Right ventricle myocardium inferior (tissue), 1 donor: Measurements from ENCODE around the gene KRT72. TPM values are rescaled to one million over a fixed set of nuclear protein-coding genes. Genes with fewer than 3 reads are reported as not detected.
A peak's percentile ranks its signal among the peaks of the same experiment; 100 is the strongest.

Source experiments
- ATAC-seq: fragments of 200-7000 bp; cut with Tn5 transposase; one replicate; pipeline ENCODE4 v1.9.1; 2020; ENCODE audit warnings: mild to moderate bottlenecking, moderate library complexity
- DNase-seq: peaks from one replicate; pipeline ENCODE4 v3.0.0; 2021; ENCODE audit errors: missing footprints
- intact Hi-C: fragments of 100-400 bp; cut with DNase I; formaldehyde crosslinking; loops from one replicate; pipeline ENCODE4 v1.11.0; 2022
- total RNA-seq: library from RNA; stranded (reverse); fragmentation: NEBNext Ultra II Directional; extraction: Animal tissue kit (Norgen Biotek cat#: 25700); gene quantifications from one replicate; pipeline ENCODE4 v1.2.1, GENCODE V29; 2021
- donor health status: DM: no; HTN: yes; CAD: no; lungs with severe emphysema.

KRT72 gene
- total RNA-seq, 1 donor from 2014 or later = not detected

DNA sequence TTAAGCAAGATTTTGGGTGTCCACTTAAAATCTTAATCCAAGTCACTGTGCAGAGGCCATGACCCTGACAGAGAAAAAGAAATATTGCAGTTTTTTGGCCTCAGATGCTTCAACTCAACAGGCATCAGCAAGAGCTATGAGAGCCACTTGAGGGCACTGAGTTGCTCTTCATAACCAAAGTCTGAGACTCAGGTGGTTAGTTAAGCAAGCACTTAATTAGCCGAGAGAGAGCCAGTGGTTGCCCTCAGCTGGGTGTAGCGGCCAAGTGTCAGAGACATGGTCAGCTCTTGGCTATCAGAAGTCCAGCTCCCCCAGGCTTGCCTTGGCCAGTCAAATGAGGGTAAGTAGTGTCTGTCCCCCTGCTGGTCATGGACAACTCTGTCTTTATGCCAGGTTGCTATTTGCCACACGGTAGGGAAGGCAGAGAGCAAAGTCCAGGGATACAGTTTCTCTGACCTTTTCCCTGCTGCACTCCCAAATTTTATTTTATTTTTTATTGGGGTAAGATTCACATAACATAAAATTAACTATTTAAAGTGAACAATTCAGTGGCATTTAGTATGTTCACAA lies 39.3 kb downstream of the KRT72 start:
- ATAC-seq (no peak), DNase-seq (no peak)
- intact Hi-C loops = loop anchor here (10.0 kb wide), 1 partner anchor 177 kb away; the partner anchor contains the start of gene KRT84

DNA sequence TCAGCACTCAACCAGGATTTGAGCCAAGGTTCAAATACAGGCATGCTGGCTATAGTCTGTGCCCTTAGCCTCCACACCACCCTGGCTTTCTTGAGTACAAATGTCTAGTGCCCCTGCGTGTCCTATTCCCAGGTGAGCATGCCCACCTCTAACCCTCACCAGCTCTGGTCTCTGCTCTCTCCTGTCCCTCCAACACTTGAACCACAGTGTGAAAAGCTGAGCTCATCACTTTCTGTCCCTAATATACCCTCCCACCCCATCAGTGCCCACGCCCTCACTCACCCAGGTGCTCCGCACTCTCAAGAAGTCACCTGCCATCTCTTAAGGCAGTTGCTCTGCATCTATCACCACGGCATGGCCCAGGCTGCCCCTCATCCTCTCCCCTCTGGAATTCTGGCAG lies 41.3 kb downstream of the KRT72 start:
- DNase-seq (no peak), ATAC-seq (no peak)
- intact Hi-C loops = loop anchor here (10.0 kb wide), 1 partner anchor 175 kb away; the partner anchor contains the start of gene KRT84

DNA sequence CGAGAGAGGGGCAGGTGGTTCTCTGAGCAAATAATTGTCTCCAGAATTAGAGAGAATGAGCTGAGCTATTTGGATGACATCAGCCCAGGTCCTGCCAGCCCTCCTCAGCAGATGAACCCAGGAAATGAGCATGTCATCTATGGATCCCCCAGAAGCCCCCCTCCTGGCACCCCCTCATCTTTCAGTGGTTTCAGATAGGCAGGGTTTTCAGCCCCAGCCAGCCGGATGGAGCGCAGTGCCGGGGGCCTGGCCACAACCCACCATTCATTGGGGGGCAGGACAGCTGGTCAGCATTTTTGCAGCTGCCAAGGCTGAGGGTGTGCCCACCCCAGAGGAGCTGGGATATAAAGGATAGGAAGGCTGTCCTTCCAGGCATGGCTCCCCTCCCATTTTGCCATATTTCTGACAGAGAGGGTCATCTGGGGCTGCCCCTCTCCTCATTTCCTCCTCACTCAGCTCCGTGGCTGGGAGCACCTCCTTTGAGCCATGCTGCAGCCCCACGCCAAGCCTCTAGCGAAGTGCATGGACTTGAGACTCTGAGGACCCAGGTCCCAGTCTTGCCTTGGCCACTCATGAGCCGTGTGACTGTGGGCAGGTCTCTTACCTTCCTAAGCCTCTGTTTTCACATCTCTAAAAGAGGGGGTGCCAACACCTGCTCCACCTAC lies 42.4 kb downstream of the KRT72 start:
- intact Hi-C loops = no loop called here
- DNase-seq (no peak), ATAC-seq (no peak)

DNA sequence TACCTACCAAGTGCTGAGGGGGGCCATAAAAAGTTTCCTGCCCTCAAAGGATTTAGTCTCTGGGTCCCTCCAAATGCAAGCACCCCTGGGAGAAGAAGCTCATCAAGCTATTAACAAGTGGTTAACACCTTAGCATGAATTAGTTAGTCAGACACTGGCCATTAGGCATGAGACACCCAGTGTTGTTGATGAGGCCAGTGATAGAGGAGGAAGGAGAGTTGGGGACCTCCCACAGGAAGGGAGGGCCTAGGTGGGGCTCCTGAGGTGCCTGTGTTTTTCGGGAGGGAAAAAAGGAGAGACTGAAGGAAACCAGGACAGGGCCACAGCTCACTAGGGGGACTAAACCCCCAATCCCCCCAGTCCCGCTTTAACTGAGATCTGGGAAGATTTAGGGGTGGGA lies 43.8 kb downstream of the KRT72 start:
- ATAC-seq (no peak), DNase-seq (no peak)
- intact Hi-C loops = no loop called here

DNA sequence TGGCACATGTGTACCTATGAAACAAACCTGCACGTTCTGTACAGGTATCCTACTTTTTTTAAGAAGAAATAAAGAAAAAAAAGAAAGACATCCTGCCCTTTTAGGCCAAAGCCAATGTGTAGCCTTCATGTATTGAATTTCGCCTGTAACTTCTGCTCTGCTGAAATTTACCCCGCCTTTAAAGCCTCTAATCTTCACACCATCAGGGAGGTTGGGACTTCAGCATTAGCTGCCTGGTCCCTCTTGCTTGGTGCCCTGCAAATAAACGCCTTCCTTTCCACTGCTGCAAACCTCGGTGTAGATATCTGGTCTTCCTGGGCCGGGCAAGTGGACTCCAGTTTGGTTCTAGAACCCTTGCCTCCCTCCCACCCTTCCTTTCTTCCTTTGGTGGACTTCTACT lies 45.7 kb downstream of the KRT72 start:
- ATAC-seq (no peak), DNase-seq (no peak)
- intact Hi-C loops = no loop called here

DNA sequence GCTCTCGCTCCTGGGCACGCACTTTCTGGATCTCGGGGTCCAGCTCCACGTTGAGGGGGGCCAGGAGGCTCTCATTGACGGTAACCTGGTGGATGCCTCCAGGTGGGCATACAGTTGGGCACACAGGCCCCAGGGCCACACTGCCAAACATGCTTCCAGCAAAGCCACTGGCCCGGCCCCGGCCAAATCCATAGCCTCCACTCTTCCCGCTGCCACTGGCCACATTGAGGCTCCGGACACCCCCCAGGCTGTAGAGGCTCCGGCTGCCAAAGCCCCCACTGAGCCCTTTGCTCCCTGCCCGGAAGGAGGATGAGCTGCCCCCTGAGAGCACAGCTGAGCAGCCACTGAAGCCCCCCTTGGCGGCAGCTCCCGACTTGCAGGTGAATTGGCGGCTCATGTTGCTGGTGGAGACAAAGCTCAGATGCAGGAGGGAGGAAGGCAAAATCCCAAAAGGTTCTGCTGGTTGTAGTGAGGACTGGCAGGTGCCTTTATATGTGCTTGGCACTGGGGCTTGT lies 48.5 kb downstream of the KRT72 start, which contains the start of gene KRT71:
Gene KRT71 (minus strand): TSS at position 465 of the 515 bp plus-strand sequence. CDS start 68 bp downstream, at position 397.
- ATAC-seq = no peak
- intact Hi-C loops = no loop called here
- no peak for DNase-seq

DNA sequence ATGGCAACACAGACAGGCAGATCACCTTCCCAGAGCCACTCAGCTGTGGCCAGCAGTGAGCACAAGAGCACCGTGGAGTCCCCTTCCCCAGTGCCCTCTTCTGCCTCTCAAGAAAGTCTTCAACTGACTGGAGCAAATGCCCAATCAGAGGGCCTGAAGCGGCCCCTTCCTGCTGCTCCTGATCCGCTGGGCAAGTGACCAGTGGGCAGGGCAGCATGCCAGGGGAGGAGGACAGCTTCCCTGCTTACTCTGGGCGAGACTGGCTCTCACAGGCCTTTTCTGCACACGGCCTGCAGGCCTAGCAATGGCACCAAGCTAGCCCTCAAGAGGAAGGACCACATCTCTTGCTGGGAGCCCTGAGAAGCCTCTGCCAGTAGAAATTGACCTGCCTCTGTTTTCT lies 49.2 kb downstream of the KRT72 start:
- intact Hi-C loops = no loop called here
- no peak for DNase-seq
- no peak for ATAC-seq

DNA sequence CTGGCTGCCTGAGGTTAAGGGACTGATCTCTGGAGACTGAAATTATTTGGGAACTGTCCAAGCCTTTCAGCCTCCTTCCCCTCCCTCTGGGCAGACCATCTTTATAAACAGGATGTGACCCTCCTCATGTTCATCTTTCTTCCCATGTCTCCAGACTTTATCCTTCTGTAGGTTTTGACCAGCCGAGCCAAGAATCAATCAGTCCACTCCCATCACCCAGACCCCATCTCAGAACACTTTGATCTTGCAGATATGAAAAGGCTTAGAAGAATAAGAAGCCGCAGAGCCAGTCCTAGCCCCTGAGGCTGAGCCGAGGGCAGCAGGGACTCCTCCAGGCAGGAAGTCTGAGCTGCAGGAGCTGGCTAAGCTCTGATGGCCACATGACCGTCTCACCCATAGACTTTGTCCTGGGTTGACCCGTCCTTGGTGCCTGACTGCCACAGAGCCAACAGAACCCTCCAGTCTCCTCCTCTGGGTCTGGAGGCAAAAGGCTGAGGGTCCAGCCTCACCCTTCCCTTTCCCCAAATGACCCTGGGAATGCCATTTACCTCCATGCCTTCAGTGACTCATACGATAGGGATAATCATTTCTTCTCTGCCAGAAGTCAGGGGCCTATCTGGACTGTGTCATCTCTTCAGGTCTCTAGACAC lies 49.9 kb downstream of the KRT72 start:
- intact Hi-C loops = no loop called here
- peak; percentile 77 for ATAC-seq
- no peak for DNase-seq

DNA sequence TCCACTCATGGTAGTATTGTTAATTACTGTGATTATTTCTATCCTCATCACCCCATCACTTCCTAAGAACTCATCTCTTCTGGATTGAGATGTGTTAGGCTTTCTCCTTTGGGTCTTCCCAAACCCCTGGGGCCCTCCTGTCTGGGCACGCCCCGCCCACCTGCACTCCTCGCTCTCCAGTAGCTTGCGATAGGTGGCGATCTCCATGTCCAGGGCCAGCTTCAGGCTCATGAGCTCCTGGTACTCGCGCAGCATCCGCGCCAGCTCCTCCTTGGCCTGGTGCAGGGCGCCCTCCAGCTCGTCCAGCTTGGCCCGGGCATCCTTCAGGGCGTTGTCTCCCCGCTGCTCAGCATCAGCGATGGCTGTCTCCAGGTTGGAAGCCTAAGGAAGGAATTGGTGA lies 55.1 kb downstream of the KRT72 start:
- no peak for DNase-seq
- intact Hi-C loops = no loop called here
- ATAC-seq = no peak

DNA sequence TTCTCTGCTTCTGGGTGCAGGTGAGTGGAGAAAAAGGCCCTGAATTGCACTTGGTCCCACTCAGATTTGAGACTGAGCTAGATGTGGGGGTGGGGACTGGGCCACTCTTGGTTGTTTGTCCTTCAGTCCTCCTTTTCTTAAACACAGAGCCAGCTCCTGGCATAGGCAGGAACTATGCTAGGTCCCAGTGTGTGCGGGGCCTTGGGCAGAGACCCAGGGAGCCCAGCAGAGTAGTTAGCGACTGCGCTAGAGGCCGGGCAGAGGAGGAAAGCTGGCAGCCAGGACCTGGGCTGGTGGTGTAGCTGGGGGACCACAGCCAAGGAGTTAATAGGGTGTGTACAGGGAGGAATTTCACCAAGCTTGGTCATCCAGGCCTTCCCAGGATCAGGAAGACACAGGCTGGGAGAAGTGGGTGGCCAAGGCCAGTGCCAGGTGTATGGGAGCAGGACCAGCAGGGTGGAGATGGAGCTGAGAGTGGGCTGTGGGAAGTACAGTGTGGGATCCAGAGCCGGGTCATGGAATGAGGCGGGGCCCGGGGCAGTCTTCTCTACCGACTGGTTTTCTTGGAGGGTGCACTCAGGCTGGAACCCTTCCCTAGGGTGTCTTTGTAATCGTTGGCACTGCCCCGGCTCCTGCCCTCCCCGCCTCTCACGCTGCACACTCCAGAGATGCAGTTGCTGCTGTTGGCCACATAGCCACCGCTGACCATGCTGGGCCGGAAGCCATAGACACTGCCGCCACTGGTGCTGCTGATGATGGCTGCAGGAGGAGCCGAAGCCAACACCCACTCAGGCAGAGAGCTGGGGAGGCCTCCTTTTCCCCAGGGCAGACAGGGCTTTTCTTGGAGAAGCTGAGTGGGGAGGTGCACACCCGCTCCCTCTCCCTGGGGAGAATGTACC lies 57.0 kb downstream of the KRT72 start:
- DNase-seq (no peak), ATAC-seq (peak; percentile 61)
- intact Hi-C loops = no loop called here

DNA sequence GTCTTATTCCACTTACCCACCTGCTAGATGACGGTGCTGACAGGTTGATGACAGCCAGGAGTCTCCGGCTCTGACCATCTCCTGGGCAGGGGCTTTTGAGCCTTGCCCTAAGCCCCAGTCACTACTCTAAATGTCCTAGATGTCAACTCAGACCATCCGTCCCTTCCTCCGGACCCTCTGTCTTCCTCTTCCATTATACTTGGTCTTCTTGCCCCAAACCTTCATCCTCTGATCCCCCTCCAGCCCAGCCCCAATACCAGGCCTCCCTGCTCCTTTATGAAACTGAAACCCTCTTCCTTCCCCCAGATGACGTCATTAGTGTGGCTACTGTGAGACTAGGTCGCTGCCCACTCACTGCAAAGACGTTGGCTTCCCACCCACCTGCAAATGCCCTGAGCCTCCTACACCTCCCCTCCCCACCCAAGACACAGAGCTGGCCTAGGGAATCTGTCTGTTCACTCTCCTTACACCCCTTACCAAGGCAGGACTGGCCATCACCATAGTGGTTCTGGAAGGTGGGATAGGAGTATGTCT lies 58.4 kb downstream of the KRT72 start:
- DNase-seq (no peak), ATAC-seq (no peak)
- intact Hi-C loops = no loop called here

DNA sequence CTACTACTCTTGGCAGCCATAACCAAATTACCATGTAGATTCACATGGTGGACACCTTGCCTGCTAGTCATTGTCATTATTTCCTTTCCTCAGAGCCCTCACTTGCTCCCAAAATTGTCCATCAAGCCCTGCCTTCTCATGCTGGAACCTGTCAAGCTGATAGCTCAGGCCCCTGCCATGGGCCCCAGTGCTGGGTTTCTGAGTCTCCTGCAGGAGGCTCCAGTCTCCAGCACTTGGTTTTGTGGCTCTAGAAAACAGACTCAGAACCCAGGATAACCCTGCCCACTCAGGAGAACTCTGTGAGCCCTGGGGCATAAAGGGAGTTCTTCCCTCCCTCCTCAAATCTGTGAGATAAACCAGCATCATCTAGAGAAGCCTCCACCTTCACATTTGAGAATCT lies 59.1 kb downstream of the KRT72 start:
- DNase-seq = no peak
- intact Hi-C loops = no loop called here
- no peak for ATAC-seq

DNA sequence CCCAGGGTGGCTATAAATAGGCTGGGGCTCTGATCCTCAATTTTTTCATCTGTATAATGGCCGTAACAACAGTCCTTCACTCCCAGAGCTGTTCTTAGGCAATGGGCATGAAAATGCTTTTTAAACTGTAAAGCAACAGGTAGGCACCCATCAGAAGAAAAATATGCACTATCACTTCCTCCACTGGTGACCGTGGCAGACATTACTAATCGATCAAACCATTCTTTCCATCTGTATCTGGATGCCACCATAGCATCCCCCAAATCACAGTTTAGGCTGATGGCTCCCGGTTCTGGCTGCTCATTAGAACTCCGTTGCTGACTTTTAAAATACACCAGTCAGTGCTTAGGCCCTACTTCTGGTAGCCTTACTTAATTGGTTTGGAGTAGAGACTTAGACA lies 59.6 kb downstream of the KRT72 start:
- intact Hi-C loops = no loop called here
- DNase-seq (no peak), ATAC-seq (no peak)

DNA sequence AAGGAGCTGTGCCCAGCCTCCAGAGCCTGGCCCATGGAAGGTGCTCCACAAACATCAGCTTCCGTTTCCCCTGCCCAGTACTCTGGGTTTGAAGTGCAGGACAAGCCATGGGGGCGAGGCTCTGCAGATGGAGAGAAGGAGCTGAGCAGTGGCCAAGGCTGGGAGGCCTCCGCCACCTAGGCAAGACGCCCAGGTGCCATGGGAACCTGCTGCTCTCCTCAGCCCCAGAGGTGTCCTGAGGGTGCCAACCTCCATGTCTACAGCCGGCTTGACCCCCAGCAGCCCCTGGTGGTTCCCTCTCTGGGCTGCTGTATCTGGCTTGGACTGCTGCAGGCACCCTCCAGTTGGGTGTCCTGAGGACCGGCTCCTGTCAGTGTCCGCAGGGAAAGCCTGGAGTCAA lies 60.7 kb downstream of the KRT72 start:
- intact Hi-C loops = no loop called here
- DNase-seq = no peak
- ATAC-seq = no peak

DNA sequence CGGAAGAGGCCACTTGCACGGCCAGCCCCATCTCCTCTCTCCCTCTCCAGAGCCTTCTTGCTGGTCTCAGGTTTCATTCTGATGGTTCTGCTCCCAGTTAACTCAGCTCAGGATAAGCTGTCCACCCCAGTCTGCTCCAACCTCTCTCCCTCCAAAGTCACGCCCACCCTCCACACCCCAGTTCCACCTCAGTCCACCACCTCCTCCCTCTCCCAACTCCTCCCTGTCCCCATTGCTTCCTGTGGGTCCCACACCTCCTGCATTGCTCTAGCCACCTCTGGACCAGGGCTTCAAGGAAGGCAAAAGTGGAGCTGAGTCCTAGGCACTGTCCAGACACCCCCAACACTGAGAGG lies 61.5 kb downstream of the KRT72 start:
- DNase-seq = no peak
- intact Hi-C loops = no loop called here
- ATAC-seq = no peak

DNA sequence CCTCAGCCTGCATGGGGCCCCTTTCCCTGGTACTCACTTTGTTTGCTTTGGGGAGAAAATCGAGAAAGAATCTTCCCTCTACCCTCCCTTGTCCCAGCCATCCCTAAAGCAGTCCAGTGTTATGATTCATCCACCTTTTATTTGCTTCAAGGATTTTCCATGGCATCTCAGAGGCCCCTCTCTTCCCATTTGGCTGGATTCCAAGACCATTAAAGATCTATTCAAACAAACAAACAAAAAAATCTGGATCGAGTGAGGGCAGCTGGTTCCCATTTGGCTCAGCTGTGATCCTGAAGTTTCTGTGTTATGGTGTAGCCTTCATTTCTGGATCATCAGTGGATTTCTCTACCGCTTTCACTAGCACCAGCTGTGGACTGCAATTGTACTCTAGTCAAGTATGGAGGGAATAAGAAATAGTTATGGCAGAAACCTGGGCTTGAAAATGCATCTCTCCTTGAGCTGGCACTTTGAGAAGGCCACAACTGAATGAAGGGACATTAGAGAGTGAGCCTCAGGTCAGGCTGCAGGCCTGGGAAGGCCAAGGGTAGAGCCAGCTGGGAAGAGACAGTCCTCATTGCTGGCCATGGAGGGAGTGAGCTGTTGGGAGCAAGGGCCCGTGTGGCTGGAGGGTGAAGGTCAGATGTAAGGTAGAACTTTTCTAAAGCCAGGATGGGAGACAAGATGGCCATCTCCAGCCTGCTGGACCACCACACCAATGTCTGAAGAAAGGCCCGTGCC lies 62.0 kb downstream of the KRT72 start:
- DNase-seq = no peak
- no peak for ATAC-seq
- intact Hi-C loops = no loop called here

DNA sequence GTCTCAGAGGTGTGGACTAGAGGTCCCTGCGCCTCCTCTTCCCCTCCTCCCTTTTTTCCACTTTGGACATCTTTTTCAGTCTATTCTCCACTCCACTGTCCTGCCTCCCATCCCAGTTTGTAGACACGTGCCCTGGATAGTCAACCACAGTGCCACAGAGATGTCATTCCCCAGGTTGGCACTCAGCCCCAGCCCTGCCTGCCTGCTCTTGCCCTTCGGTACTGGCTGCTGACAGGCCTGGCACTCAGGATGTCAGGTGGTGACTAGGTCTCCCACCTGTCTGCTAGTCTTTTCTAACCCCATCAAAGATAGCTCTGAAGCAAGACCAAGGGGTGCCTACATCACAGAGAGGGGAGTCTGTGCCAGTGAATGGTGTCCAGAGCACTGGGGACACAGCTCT lies 64.2 kb downstream of the KRT72 start:
- intact Hi-C loops = no loop called here
- DNase-seq (no peak), ATAC-seq (no peak)
